Adrenal gland (tissue), 12 donors: ENCODE measurements around the gene CDK17. TPM values are rescaled to one million over a fixed set of nuclear protein-coding genes. Genes with fewer than 3 reads are reported as not detected.

Source experiments
- DNase-seq, 7 donors: peaks; one replicate each; pipeline ENCODE4 v3.0.0-alpha.2; 2019 to 2020
- H3K27ac ChIP-seq, 5 donors: fragments of 200-600 bp; sonication (generic) in 4 of 5; 1 replicate in 3 of 5; 2 replicates in 2 of 5; pipeline versions ENCODE4 v1.5.1 to v1.8.0; 2016 to 2020; ENCODE audit warnings: mild to moderate bottlenecking in 1 of 5
- H3K27me3 ChIP-seq: fragments of 200-600 bp; 2 replicates; pipeline ENCODE4 v1.8.0; 2021
- H3K36me3 ChIP-seq, 2 donors: fragments of 200-600 bp; replicated peaks in 1 of 2; 1 replicate in 1 of 2; 2 replicates in 1 of 2; pipeline versions ENCODE4 v1.5.1 to v1.8.0; 2018 to 2022
- H3K4me1 ChIP-seq, 2 donors: fragments of 200-600 bp; replicated peaks in 1 of 2; 1 replicate in 1 of 2; 2 replicates in 1 of 2; pipeline versions ENCODE4 v1.5.1 to v1.8.0; 2018 to 2021
- H3K4me3 ChIP-seq, 4 donors: fragments of 200-600 bp; sonication (generic) in 3 of 4; one replicate each; pipeline ENCODE4 v1.5.1; 2016 to 2018
- H3K9me3 ChIP-seq, 3 donors: fragments of 200-600 bp; sonication (generic) in 1 of 3; replicated peaks in 1 of 3; 1 replicate in 2 of 3; 2 replicates in 1 of 3; pipeline versions ENCODE4 v1.5.1 to v1.8.0; 2016 to 2021
- CTCF ChIP-seq, 6 experiments: fragments of 450-650 bp in 4 of 6; fragments of 200-600 bp in 2 of 6; sonication (generic) in 1 of 6; IDR thresholded peaks; 1 replicate in 5 of 6; 2 replicates in 1 of 6; pipeline versions ENCODE4 v1.5.1 to v1.8.0; 2016 to 2021; ENCODE audit warnings: antibody characterized with exemption in 6 of 6, mild to moderate bottlenecking in 2 of 6, moderate library complexity in 1 of 6
- POLR2A ChIP-seq, 2 donors: fragments of 450-650 bp; IDR thresholded peaks; one replicate each; pipeline ENCODE4 v1.6.1; 2017; ENCODE audit warnings: antibody characterized with exemption in 2 of 2, mild to moderate bottlenecking in 2 of 2, moderate library complexity in 1 of 2
- WGBS, 4 donors: extraction: QIAGEN DNeasy Blood & Tissue Kit in 2 of 4; methylation state at CpG; one replicate each; pipeline versions ENCODE4 v1.1.5 to v1.1.7; 2013 to 2017; 5-methylcytosine and 5-hydroxymethylcytosine counted together
- intact Hi-C, 2 donors: fragments of 100-400 bp; cut with DNase I; formaldehyde crosslinking; loops; one replicate each; pipeline versions ENCODE4 v1.14.1 to v1.15.0; 2022 to 2023
- polyA plus RNA-seq, 3 donors: library from polyadenylated mRNA; stranded (reverse); fragments of 200-250 nt in 2 of 3; fragments of 350-450 nt in 1 of 3; fragmentation: Illumina TruSeq in 1 of 3; extraction: RNeasy Lipid Tissue Mini Kit (QIAGEN cat#74804) in 1 of 3; gene quantifications; one replicate each; pipeline ENCODE4 v1.2.3, GENCODE V29; 2013 to 2014
- total RNA-seq, 9 donors: library from RNA; depleted of rRNA in 4 of 9; stranded (reverse); fragments of >200 nt in 4 of 9; fragments of 120-200 nt in 1 of 9; fragmentation: NEBNext Ultra II Directional in 1 of 9; extraction: Animal tissue kit (Norgen Biotek cat#: 25700) in 1 of 9; gene quantifications; one replicate each; pipeline versions ENCODE4 v1.1.0 to v1.2.4, GENCODE V29; 2013 to 2023
- donor health status: healthy with polysubstance abuse.
- donor health status: Bipolar disorder and iron deficiency.
- donor health status: DM: yes; HTN: yes; CAD: no.
- donor health status: DM: no; HTN: no; CAD: no.
- donor health status: DM: no; HTN: no; CAD: no.
- donor health status: DM: yes; HTN: yes; CAD: no.

The CDK17 gene
- total and polyA plus RNA-seq, 12 donors = 8.0 to 52.6 (median 21.1) TPM

GRCh38 chr12:96399120-96399918 is 920 bp downstream of the CDK17 start:
- WGBS, 4 donors = 0 to 2% (median 1%) methylated on average over 24 to 70 of the region's 70 CpGs
- Histone ChIP-seq H3K4me1 (peaks cover 12 to 28% of the 10 kb centered on the region in 2 donors), H3K4me3 (peak overlapping the region; percentile 66 to 96 (median 87)), H3K27ac (peak overlapping the region; percentile 80 to 100 (median 98)), H3K27me3 (no peaks in the 10 kb centered on the region), H3K36me3 (no peaks in the 10 kb centered on the region), H3K9me3 (no peaks in the 10 kb centered on the region)
- peak; percentile 65 to 84 (median 70) for DNase-seq
- TF ChIP-seq POLR2A (IDR thresholded peaks at IDR 0.05) (peak; percentile 43), CTCF (IDR thresholded peaks at IDR 0.05) (peak in 3 of 6 experiments; percentile 11 to 34 (median 18))
- intact Hi-C loops = loop anchor here in 1 of 2 donors (10.0 kb wide), 1 partner anchor 125 kb away; no protein-coding TSS in a partner anchor

GRCh38 chr12:96398424-96399119 is 1.7 kb downstream of the CDK17 start:
- no peaks in the 10 kb centered on the region for H3K9me3 ChIP-seq
- no peaks in the 10 kb centered on the region for H3K36me3 ChIP-seq
- 1 to 2% (median 1%) methylated on average over 9 of the region's 9 CpGs for WGBS, 4 donors
- peaks cover 12 to 28% of the 10 kb centered on the region in 2 donors for H3K4me1 ChIP-seq
- H3K27ac ChIP-seq = peak overlapping the region; percentile 80 to 100 (median 98)
- peak overlapping the region; percentile 66 to 96 (median 87) for H3K4me3 ChIP-seq
- H3K27me3 ChIP-seq = no peaks in the 10 kb centered on the region
- peak in 1 of 7 donors; percentile 3 for DNase-seq
- no peak for TF ChIP-seq CTCF (IDR thresholded peaks at IDR 0.05)
- no peak for TF ChIP-seq POLR2A (IDR thresholded peaks at IDR 0.05)
- intact Hi-C loops = loop anchor here in 1 of 2 donors (10.0 kb wide), 1 partner anchor 124 kb away; no protein-coding TSS in a partner anchor

GRCh38 chr12:96397756-96398423 is 2.3 kb downstream of the CDK17 start:
- TF ChIP-seq POLR2A (IDR thresholded peaks at IDR 0.05) (no peak), CTCF (IDR thresholded peaks at IDR 0.05) (no peak)
- Histone ChIP-seq H3K4me3 (peak overlapping the region in 1 of 4 donors; percentile 96), H3K9me3 (no peaks in the 10 kb centered on the region), H3K27ac (peak overlapping the region in 3 of 5 donors; percentile 95 to 100 (median 99)), H3K4me1 (peaks cover 12 to 28% of the 10 kb centered on the region in 2 donors), H3K36me3 (no peaks in the 10 kb centered on the region), H3K27me3 (no peaks in the 10 kb centered on the region)
- intact Hi-C loops = loop anchor here in 1 of 2 donors (10.0 kb wide), 1 partner anchor 123 kb away; no protein-coding TSS in a partner anchor
- 33 to 39% (median 37%) methylated on average over 4 of the region's 4 CpGs for WGBS, 4 donors
- DNase-seq = no peak
